ENCODE results near the gene SLC6A3. TPM values are rescaled to one million over a fixed set of nuclear protein-coding genes. Genes with fewer than 3 reads are reported as not detected.

Gene SLC6A3
- total RNA-seq, 4 donors from 2014 or later = 0.16 to 0.22 TPM; not detected in 2

DNA sequence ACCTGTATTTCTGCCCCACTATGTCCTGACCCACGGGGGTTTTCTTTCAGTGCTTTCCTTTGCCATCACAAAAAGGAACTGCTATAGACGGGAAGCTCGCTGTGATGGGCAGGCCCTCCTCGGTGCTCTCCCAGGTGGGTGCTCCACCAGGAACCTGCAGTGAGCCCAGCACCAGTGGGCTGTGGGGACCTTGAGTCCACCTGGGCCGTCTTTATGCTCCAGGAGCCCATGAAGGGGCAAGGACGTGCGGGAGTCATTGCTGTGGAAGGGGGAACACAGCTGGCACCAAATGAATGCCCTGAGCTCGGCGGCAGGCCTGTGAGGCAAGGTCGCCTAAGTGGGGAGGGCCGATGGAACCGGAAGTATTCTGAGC is 36.7 kb upstream of the SLC6A3 start:
- TF ChIP-seq CTCF (IDR thresholded peaks at IDR 0.05; ENCODE audit: low read depth) = no peak

DNA sequence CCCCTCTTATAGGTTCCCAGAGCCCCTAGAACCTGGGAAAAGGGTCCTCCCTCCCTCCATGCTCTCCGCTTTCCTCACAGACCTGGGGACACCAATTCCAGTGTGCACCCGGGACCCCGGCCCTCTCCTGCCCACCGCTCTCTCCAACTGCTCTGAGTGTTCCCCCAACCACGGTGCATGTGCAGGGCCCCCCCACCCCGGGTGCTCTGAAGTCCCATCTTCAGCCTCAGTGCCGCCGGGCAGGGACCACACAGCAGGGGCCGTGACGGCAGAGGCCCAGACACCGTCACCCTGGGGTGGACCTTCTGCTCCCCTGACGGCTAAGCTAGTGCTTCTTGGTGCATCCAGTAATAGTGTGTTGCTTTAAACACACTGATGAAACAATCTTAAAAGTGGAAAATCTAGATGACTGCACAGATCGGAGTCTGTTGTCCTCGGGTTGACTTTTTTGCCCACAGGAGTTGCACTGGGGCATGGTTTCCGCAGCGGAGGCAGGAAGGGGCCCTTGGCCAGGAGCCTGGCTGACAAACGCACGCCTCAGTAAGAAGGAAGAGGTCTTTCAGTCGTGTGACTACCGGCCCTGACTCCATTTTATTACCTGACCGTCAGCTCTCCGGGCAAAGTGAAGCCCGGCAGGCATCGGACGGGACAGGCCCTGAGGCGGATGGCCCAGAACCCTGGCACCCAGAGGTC is 36.2 kb upstream of the SLC6A3 start:
- no peak for TF ChIP-seq CTCF (IDR thresholded peaks at IDR 0.05; ENCODE audit: low read depth)

- no peak for TF ChIP-seq CTCF (IDR thresholded peaks at IDR 0.05; ENCODE audit: low read depth)
Observed at GRCh38 chr5:1480806-1481205, 35.6 kb upstream of the SLC6A3 start.

DNA sequence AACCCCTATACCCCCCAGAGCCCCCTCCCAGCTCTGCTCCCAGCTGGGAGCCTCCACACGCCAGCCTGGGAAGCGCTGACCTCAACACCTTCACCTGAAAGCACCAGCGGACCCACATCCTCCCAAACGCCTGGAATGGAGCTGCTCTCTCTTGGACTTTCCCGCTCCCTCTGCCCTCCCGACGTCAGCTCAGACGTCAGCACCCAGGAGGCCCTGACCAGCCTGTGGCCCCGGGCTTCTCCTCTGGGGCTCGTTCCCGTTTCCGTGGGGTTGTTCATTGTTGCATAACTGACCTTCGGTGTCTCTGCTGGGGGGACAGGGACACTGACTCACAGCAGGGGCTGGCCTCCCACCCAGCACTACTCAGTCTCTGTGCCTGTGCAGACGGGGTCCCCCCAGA is 35.0 kb upstream of the SLC6A3 start:
- no peak for TF ChIP-seq CTCF (IDR thresholded peaks at IDR 0.05; ENCODE audit: low read depth)

DNA sequence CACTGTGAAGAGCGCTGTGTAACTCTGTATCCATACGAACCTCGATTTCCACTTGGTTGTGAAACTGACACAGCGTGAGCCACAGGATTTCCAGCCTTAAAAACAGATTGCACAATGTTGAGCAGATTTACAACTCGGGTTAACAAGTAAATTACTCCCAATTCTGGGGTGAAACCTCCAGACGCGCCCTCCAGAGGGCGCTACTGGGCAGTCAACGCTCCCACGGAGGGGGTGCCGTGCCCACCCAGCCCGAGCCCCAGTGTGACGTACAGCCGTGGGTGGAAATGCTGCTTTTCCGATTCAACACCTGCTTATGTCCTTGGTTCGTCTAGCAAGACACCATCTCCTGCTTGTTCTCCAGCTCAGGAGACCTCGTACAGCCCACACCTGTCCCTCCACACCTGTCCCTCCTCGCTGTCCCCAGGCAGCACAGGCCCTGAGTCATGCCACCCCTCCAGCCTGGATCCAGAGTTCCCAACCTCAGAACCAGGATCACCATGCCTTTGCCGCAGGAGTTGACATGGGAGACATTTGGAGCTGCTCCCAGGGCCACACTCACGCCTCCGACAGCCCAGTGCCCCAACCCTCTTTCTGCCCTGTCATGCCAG is 34.4 kb upstream of the SLC6A3 start:
- no peak for TF ChIP-seq CTCF (IDR thresholded peaks at IDR 0.05; ENCODE audit: low read depth)

DNA sequence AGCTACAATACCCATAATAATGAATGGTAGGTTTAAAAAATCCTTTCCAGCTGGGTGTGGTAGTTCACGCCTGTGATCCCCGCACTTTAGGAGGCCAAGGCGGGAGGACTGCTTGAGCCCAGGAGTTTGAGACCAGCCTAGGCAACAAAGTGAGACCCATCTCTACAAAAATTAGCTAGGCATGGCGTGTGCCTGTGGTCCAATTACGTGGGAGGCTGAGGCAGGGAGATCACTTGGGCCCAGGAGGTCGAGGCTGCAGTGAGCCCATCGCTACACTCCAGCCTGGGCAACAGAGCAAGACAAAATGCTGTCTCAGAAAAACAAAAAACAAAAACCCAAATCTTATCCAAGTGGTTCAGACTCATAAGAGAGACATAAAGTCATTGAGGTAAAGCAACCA is 33.8 kb upstream of the SLC6A3 start:
- TF ChIP-seq CTCF (IDR thresholded peaks at IDR 0.05; ENCODE audit: low read depth) = no peak

- no peak for TF ChIP-seq CTCF (IDR thresholded peaks at IDR 0.05; ENCODE audit: low read depth)
Observed at GRCh38 chr5:1478271-1479035, 33.2 kb upstream of the SLC6A3 start.
